ENCODE data around the gene EBP.
A peak's percentile ranks its signal among the peaks of the same experiment; 100 is the strongest.
"Not testable (repeated sequence)": the region's sequence is repeated elsewhere in the genome, so short reads cannot be mapped to it uniquely, and the experiment has no call there.

The EBP gene

GRCh38 chrX:48496660-48497059 is 24.9 kb upstream of the EBP start:
- DNase-seq, result no peak

GRCh38 chrX:48497871-48498270 is 23.7 kb upstream of the EBP start:
- no peak for DNase-seq

GRCh38 chrX:48498374-48498809 is 23.2 kb upstream of the EBP start:
- no peak for DNase-seq

GRCh38 chrX:48504261-48504660 is 17.3 kb upstream of the EBP start:
- DNase-seq, result no peak

GRCh38 chrX:48505481-48505880 is 16.1 kb upstream of the EBP start:
- no peak for DNase-seq

- no peak for DNase-seq
These were observed 14.4 kb upstream of the EBP start for GRCh38 chrX:48507246-48507645.

GRCh38 chrX:48508400-48509244 is 13.0 kb upstream of the EBP start, which contains the start of gene PORCN:
TSS of gene PORCN (plus strand) at chrX:48508992. CDS start at chrX:48509821, 829 bp downstream.
- DNase-seq, result peak; percentile 21

GRCh38 chrX:48509245-48509590 is 12.4 kb upstream of the EBP start:
- DNase-seq, result no peak

- DNase-seq, result no peak
These were observed 12.0 kb upstream of the EBP start for GRCh38 chrX:48509619-48510018.

GRCh38 chrX:48511560-48511959 is 10.0 kb upstream of the EBP start:
- no peak for DNase-seq

- no peak for DNase-seq
These were observed 9.2 kb upstream of the EBP start for GRCh38 chrX:48512371-48512935.

- DNase-seq, result no peak
These were observed 7.9 kb upstream of the EBP start for GRCh38 chrX:48513670-48514069.

GRCh38 chrX:48514126-48514806 is 7.3 kb upstream of the EBP start:
- DNase-seq, result no peak

- DNase-seq, result no peak
These were observed 6.6 kb upstream of the EBP start for GRCh38 chrX:48514868-48515460.

- DNase-seq, result no peak
These were observed 5.8 kb upstream of the EBP start for GRCh38 chrX:48515842-48516241.

- no peak for DNase-seq
These were observed 5.3 kb upstream of the EBP start for GRCh38 chrX:48516285-48516684.

- DNase-seq, result no peak
These were observed 4.6 kb upstream of the EBP start for GRCh38 chrX:48516987-48517386.

GRCh38 chrX:48519481-48519880 is 2.1 kb upstream of the EBP start:
- not testable (repeated sequence) for DNase-seq

GRCh38 chrX:48520455-48520854 is 1.2 kb upstream of the EBP start:
- no peak for DNase-seq

GRCh38 chrX:48520976-48521352 is 644 bp upstream of the EBP start:
- DNase-seq, result peak; percentile 35

- DNase-seq, result no peak
These were observed 683 bp downstream of the EBP start for GRCh38 chrX:48522291-48522690.

GRCh38 chrX:48523682-48524081 is 2.1 kb downstream of the EBP start:
- DNase-seq, result no peak

- not testable (repeated sequence) for DNase-seq
These were observed 4.2 kb downstream of the EBP start for GRCh38 chrX:48525853-48526252.

GRCh38 chrX:48530736-48531135 is 9.1 kb downstream of the EBP start:
- no peak for DNase-seq

All from DMS79 treated with DMSO at 0.1 percent for 48 hours (cell line).